Measurements from ENCODE around the gene SMARCE1.

GRCh38 chr17:40597556-40598300 is 49.9 kb downstream of the SMARCE1 start:
- no peak for TF ChIP-seq TAF1 (IDR thresholded peaks at IDR 0.05; ENCODE audit: borderline replicate concordance, insufficient read depth, low read length)
- TF ChIP-seq REST (IDR thresholded peaks at IDR 0.05; ENCODE audit: insufficient read depth in 1 of 2, low read depth in 2 of 2, low read length in 2 of 2), result no peak
- no peak for TF ChIP-seq POLR2AphosphoS5 (IDR thresholded peaks at IDR 0.05; ENCODE audit: low read depth, low read length)
- no peak for TF ChIP-seq SIN3A (IDR thresholded peaks at IDR 0.05; ENCODE audit: borderline replicate concordance, insufficient read depth, low read length)

Measured in PFSK-1 (cell line).